GM12878 (cell line): ENCODE results near the gene SLC37A3. TPM values are rescaled to one million over a fixed set of nuclear protein-coding genes. Genes with fewer than 3 reads are reported as not detected.

Experiments
- ATAC-seq: fragments of 200-7000 bp; cut with Tn5 transposase; 3 replicates; pipeline ENCODE4 v1.9.1; 2020; ENCODE audit warnings: mild to moderate bottlenecking, moderate library complexity
- BruUV-seq: library from RNA; stranded (reverse); fragments of 400-500 nt; replicated peaks from 2 replicates; lab custom pipeline; 2021; lab: Mats Ljungman, UMichigan
- CTCF ChIA-PET: fragments of 300-600 bp; sonication (Branson Sonifier 250); formaldehyde crosslinking; extraction: SDS; loops from one replicate; lab custom pipeline; 2021; ENCODE audit warnings: inconsistent platforms; lab: Yijun Ruan, JAX
- POLR2A ChIA-PET: fragments of 350-600 bp; formaldehyde crosslinking; extraction: SDS; loops from one replicate; lab custom pipeline; 2021; ENCODE audit warnings: inconsistent platforms; lab: Charles Lee
- RAD21 ChIA-PET: fragments of 300-600 bp; sonication (Branson Sonifier 250); formaldehyde crosslinking; loops from one replicate; lab custom pipeline; 2023; ENCODE audit warnings: antibody characterized with exemption; ENCODE audit not compliant: unreplicated experiment; lab: Charles Lee
- SMC1A ChIA-PET: fragments of 300-600 bp; sonication (Branson Sonifier 250); formaldehyde crosslinking; loops from one replicate; lab custom pipeline; 2023; ENCODE audit not compliant: unreplicated experiment, uncharacterized antibody; lab: Charles Lee
- DNase-seq: peaks from one replicate; pipeline ENCODE4 v3.0.0-alpha.2; 2011; ENCODE audit warnings: low read depth, low spot score
- FAIRE-seq: peaks from 3 replicates; lab custom pipeline; 2011; peaks lifted over from hg19 to GRCh38; lab: Jason Lieb, UNC
- H2AFZ ChIP-seq: 2 replicates; pipeline ENCODE4 v1.6.0; 2011; ENCODE audit warnings: low read depth, low read length, control low read depth; ENCODE audit not compliant: control insufficient read depth
- H3K27ac ChIP-seq: 2 replicates; pipeline ENCODE4 v1.5.1; 2011; ENCODE audit warnings: control low read depth; ENCODE audit not compliant: control insufficient read depth, insufficient read depth
- H3K27me3 ChIP-seq, 2 experiments: replicated peaks in 1 of 2; 2 replicates each; pipeline versions ENCODE4 v1.6.0 to v1.6.1; 2011; ENCODE audit warnings: low read length in 1 of 2; ENCODE audit not compliant: control insufficient read depth in 2 of 2, insufficient read depth in 2 of 2
- H3K36me3 ChIP-seq, 2 experiments: 2 replicates each; pipeline ENCODE4 v1.5.1; 2011; ENCODE audit warnings: low read length in 1 of 2; ENCODE audit not compliant: control insufficient read depth in 2 of 2, insufficient read depth in 2 of 2
- H3K4me1 ChIP-seq: 2 replicates; pipeline ENCODE4 v1.6.1; 2011; ENCODE audit warnings: mild to moderate bottlenecking, low read length, moderate library complexity, mixed read lengths; ENCODE audit not compliant: control insufficient read depth, insufficient read depth
- H3K4me2 ChIP-seq: 2 replicates; pipeline ENCODE4 v1.6.0; 2011; ENCODE audit warnings: control low read depth; ENCODE audit not compliant: control insufficient read depth, insufficient read depth
- H3K4me3 ChIP-seq: fragments of 200-600 bp; sonication (generic); 2 replicates; pipeline ENCODE4 v1.5.1; 2016
- H3K79me2 ChIP-seq: 2 replicates; pipeline ENCODE4 v1.6.0; 2011; ENCODE audit warnings: low read length; ENCODE audit not compliant: control insufficient read depth, insufficient read depth
- H3K9ac ChIP-seq: 2 replicates; pipeline ENCODE4 v1.8.0; 2011; ENCODE audit warnings: low read length, control low read depth, mixed read lengths; ENCODE audit not compliant: control insufficient read depth, insufficient read depth
- H3K9me3 ChIP-seq: replicated peaks from 3 replicates; pipeline ENCODE4 v1.5.1; 2011; ENCODE audit warnings: mild to moderate bottlenecking, low read length; ENCODE audit not compliant: control insufficient read depth, insufficient read depth
- H4K20me1 ChIP-seq: 2 replicates; pipeline ENCODE4 v1.6.0; 2011; ENCODE audit not compliant: control insufficient read depth, insufficient read depth
- CHD4 ChIP-seq: fragments of 200-600 bp; sonication (generic); IDR thresholded peaks from 2 replicates; pipeline ENCODE4 v1.6.1; 2016; ENCODE audit warnings: mild to moderate bottlenecking
- GABPA ChIP-seq: IDR thresholded peaks from 2 replicates; pipeline ENCODE4 v1.6.1; 2014; ENCODE audit warnings: antibody characterized with exemption, low read depth, mild to moderate bottlenecking, inconsistent platforms
- NR2F1 ChIP-seq: fragments of 450-650 bp; conservative IDR thresholded peaks from 2 replicates; pipeline ENCODE4 v1.6.1; 2017; ENCODE audit warnings: mild to moderate bottlenecking
- WGBS: methylation state at CpG from one replicate; pipeline ENCODE4 v1.1.6; 2016; ENCODE audit warnings: low lambda C conversion rate; ENCODE audit not compliant: insufficient replicate concordance, insufficient coverage; ENCODE audit errors: missing lambda C conversion rate; 5-methylcytosine and 5-hydroxymethylcytosine counted together
- in situ Hi-C: fragments of 300-500 bp; cut with MboI; formaldehyde crosslinking; loops from 9 replicates; pipeline ENCODE4 v1.14.3; 2018; ENCODE audit warnings: mixed read lengths
- intact Hi-C: fragments of 100-400 bp; cut with micrococcal nuclease; formaldehyde crosslinking; loops from one replicate; pipeline ENCODE4 v1.14.2; 2022; ENCODE audit not compliant: unreplicated experiment
- polyA plus RNA-seq, 11 experiments: library from polyadenylated mRNA; depleted of rRNA in 4 of 11; unstranded in 6 of 11; stranded (reverse) in 5 of 11; fragments of >200 nt; fragmentation: Nextera tagmentation in 4 of 11; fragmentation: Illumina TruSeq in 1 of 11; extraction: Ambion mirVana in 4 of 11; extraction: Trizol in 1 of 11; gene quantifications; 1 replicate in 1 of 11; 2 replicates in 10 of 11; pipeline versions ENCODE4 v1.2.1 to v1.2.3, GENCODE V29; 2011 to 2016; ENCODE audit warnings: inconsistent platforms in 2 of 11, missing spikeins in 2 of 11, low read depth in 1 of 11
- total RNA-seq, 4 experiments: library from RNA; depleted of rRNA in 3 of 4; stranded (reverse); fragments of >200 nt in 3 of 4; fragmentation: Illumina TruSeq in 1 of 4; extraction: Trizol in 1 of 4; gene quantifications; 2 replicates each; pipeline versions ENCODE4 v1.2.1 to v1.2.3, GENCODE V29; 2013 to 2021

Gene SLC37A3
- total and polyA plus RNA-seq, 10 of the 15 experiments (the other 5 are each of a cell fraction or from before 2014, with no cell fraction given): 3.7 to 13.6 (median 11.0) TPM

DNA sequence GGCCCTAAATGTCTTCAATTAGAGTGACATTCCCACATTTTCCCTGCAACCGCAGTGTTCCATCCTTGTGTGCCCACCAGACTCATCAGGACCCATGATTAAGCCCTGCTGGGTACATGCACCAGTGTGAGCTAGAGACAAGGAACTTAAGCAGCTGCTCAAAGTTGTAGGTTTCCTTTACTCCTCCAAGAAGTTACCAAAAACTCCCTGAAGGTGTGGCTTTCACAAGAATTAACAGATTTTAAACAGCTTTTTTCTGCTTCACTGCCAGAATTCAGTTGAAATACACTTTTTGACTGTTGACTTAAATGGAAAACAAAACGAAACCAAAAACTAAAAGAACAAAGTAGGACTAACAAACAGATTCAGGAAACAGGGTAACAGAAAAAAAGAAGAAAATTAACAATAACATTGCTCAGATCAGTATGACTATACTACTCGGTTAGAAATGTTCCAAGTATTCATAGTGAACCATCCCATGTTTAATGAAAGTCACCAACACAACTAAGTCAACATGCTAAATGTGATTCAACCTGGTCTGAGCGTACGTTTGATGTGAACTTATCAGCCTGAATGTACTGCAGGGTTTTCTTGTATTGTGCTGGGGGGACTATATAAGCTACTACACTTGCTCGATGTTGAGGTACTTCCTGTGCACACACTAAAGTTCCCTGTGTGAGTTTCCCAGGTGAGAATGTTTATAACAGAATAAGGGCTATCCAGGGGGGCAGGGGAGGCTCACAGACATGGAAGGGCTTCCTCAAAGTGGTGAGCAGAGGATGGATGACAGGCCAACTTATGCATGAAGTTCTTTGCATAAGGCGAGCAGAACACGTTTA lies 22.2 kb downstream of the SLC37A3 start:
- H3K9me3 ChIP-seq: no peaks in the 10 kb centered on the region
- no peaks in the 10 kb centered on the region for H3K79me2 ChIP-seq
- WGBS: 15% methylated on average over 8 of the region's 8 CpGs
- H3K9ac ChIP-seq: peak overlapping the region; percentile 12; the same call in 1 of the 2 replicates
- ChIA-PET RAD21 (no interaction called here), POLR2A (interaction anchor here (0.5 to 0.6 kb wide), 2 partner anchors 10 to 29 kb away, joined by 3 to 6 read pairs; no protein-coding TSS in a partner anchor), SMC1A (interaction anchor here (1.0 kb wide), 2 partner anchors 10 to 17 kb away, joined by 3 read pairs; no protein-coding TSS in a partner anchor), CTCF (no interaction called here)
- TF ChIP-seq NR2F1: no peak
- peak; percentile 82 for TF ChIP-seq GABPA
- no peaks in the 10 kb centered on the region for H3K36me3 ChIP-seq
- no peak overlapping the region for H3K4me3 ChIP-seq
- intact Hi-C loops (no loop called here), in situ Hi-C loops (no loop called here)
- H3K4me1 ChIP-seq: no peaks in the 10 kb centered on the region
- DNase-seq (no peak), FAIRE-seq (no peak), ATAC-seq (no peak)
- peak overlapping the region; percentile 30; the same call in 1 of the 2 replicates for H2AFZ ChIP-seq
- H4K20me1 ChIP-seq: no peaks in the 10 kb centered on the region
- H3K27ac ChIP-seq: no peak overlapping the region; the same call in 1 of the 2 replicates
- no peak overlapping the region for H3K4me2 ChIP-seq
- H3K27me3 ChIP-seq: no peaks in the 10 kb centered on the region
- BruUV-seq: no TSS peak

DNA sequence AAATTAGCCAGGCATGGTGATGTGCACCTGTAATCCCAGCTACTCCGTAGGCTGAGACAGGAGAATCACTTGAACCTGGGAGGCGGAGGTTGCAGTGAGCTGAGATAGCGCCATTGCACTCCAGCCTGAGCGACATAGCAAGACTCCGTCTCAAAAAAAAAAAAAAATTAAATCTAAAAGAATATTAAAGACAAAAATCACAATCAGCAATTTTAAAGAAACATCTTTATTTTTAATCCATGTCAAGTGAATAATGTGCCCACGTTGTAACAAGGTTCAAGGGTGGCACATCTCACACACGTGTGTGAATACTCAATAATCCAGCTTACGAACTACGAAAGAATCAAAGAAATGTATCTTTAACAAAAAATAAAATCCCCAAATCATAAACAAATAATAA lies 23.0 kb downstream of the SLC37A3 start:
- no peak for DNase-seq
- no peaks in the 10 kb centered on the region for H3K79me2 ChIP-seq
- H3K36me3 ChIP-seq: no peaks in the 10 kb centered on the region
- ATAC-seq: no peak
- WGBS: 97% methylated on average over 9 of the region's 9 CpGs
- BruUV-seq: no TSS peak
- H3K4me1 ChIP-seq: no peaks in the 10 kb centered on the region
- ChIA-PET POLR2A (interaction anchor here (0.5 to 0.6 kb wide), 2 partner anchors 9 to 28 kb away, joined by 3 to 6 read pairs; no protein-coding TSS in a partner anchor), SMC1A (interaction anchor here (0.6 kb wide), 1 partner anchor 10 kb away, joined by 3 read pairs; no protein-coding TSS in a partner anchor), RAD21 (no interaction called here), CTCF (no interaction called here)
- no peak for FAIRE-seq
- TF ChIP-seq CHD4: no peak
- no peak overlapping the region for H3K9ac ChIP-seq
- no peak overlapping the region for H2AFZ ChIP-seq
- H3K27me3 ChIP-seq: no peaks in the 10 kb centered on the region
- no peaks in the 10 kb centered on the region for H3K9me3 ChIP-seq
- no peak overlapping the region for H3K27ac ChIP-seq
- H4K20me1 ChIP-seq: no peaks in the 10 kb centered on the region
- no peak overlapping the region for H3K4me3 ChIP-seq
- in situ Hi-C loops (no loop called here), intact Hi-C loops (no loop called here)
- H3K4me2 ChIP-seq: no peak overlapping the region
